ENCODE measurements around the gene B3GNT2. TPM values are rescaled to one million over a fixed set of nuclear protein-coding genes. Genes with fewer than 3 reads are reported as not detected.

Gene B3GNT2
- total and polyA plus RNA-seq, 7 donors = 12.3 to 25.8 (median 19.3) TPM

DNA sequence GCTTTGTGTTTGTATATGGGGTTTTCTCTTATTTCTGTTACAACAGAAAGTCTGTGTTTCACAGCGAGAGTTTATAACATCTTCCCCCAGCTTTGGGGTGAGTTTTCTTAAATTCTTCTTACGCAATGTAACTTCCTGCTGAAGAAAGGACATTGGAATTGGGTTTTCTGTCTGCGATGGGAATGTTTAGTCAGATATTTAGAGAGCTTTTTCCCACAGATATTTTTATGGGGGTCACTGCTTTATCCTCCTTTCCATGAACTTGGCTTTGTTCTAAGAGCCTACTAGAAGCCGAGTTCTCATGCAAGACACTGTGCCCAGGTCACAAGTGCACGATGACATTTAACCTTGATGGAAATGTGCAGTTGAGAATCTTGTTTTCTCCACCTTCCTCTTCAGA is 22.1 kb downstream of the B3GNT2 start:
- TF ChIP-seq EP300 (IDR thresholded peaks at IDR 0.05) (no peak), POLR2AphosphoS5 (IDR thresholded peaks at IDR 0.05) (no peak), POLR2A (IDR thresholded peaks at IDR 0.05) (no peak)
- TF ChIP-seq, protein P1, sequence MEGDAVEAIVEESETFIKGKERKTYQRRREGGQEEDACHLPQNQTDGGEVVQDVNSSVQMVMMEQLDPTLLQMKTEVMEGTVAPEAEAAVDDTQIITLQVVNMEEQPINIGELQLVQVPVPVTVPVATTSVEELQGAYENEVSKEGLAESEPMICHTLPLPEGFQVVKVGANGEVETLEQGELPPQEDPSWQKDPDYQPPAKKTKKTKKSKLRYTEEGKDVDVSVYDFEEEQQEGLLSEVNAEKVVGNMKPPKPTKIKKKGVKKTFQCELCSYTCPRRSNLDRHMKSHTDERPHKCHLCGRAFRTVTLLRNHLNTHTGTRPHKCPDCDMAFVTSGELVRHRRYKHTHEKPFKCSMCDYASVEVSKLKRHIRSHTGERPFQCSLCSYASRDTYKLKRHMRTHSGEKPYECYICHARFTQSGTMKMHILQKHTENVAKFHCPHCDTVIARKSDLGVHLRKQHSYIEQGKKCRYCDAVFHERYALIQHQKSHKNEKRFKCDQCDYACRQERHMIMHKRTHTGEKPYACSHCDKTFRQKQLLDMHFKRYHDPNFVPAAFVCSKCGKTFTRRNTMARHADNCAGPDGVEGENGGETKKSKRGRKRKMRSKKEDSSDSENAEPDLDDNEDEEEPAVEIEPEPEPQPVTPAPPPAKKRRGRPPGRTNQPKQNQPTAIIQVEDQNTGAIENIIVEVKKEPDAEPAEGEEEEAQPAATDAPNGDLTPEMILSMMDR (IDR thresholded peaks at IDR 0.05) = no peak
- Histone ChIP-seq H3K9me3 (no peaks in the 10 kb centered on the region), H3K36me3 (peaks cover 0 to 7% (median 0%) of the 10 kb centered on the region in 4 donors), H3K4me3 (no peak overlapping the region), H3K27ac (peak overlapping the region in 2 of 4 donors; percentile 25 to 47), H3K27me3 (no peaks in the 10 kb centered on the region), H3K4me1 (peaks cover 0 to 80% (median 54%) of the 10 kb centered on the region in 4 donors)
- intact Hi-C loops (cut with DNase I) = no loop called here
- DNase-seq = no peak
- WGBS, 2 donors = 85 to 86% methylated on average over 5 of the region's 5 CpGs

DNA sequence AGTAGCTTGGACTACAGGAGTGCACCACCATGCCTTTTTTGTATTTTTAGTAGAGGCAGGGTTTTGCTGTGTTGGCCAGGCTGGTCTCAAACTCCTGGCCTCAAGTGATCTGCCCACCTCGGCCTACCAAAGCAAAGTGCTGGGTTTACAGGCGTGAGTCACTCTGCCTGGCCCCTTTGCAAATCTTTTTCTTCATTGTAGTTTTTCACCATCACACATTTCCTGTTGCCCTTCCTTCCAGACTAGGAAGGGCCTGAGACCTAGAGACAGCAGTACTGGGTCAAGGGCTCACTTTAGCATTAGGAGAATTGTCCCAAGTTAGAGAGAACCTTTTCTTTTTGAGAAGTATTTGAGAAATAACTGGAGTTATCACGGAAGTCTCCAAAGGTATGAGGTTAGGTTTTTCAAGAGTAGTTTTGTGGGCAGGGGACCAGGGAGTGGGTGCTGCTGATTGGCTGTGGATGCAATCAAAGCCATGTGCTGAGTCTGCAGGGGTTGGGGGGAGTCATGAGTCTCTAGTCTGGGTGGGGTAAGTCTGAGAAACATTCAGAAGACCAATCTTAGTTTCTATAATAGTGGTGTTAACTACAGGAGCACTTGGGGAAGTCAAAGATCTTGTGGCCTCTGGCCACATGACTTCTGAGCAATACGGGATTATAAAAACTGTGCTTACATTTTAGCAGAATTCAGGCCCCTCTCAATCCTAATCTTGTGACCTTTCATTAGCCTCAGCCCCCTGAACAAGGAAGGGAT is 23.7 kb downstream of the B3GNT2 start:
- peaks cover 0 to 65% (median 51%) of the 10 kb centered on the region in 4 donors for H3K4me1 ChIP-seq
- H3K27me3 ChIP-seq = no peaks in the 10 kb centered on the region
- no peak for DNase-seq
- TF ChIP-seq POLR2A (IDR thresholded peaks at IDR 0.05) = no peak
- TF ChIP-seq, protein P1 (IDR thresholded peaks at IDR 0.05) = no peak
- TF ChIP-seq EP300 (IDR thresholded peaks at IDR 0.05) = no peak
- TF ChIP-seq POLR2AphosphoS5 (IDR thresholded peaks at IDR 0.05) = no peak
- no peaks in the 10 kb centered on the region for H3K9me3 ChIP-seq
- no peak overlapping the region for H3K4me3 ChIP-seq
- intact Hi-C loops (cut with DNase I) = no loop called here
- H3K36me3 ChIP-seq = peaks cover 0 to 13% (median 0%) of the 10 kb centered on the region in 4 donors
- 76 to 82% methylated on average over 4 of the region's 4 CpGs for WGBS, 2 donors
- peak overlapping the region in 2 of 4 donors; percentile 39 to 44 for H3K27ac ChIP-seq

DNA sequence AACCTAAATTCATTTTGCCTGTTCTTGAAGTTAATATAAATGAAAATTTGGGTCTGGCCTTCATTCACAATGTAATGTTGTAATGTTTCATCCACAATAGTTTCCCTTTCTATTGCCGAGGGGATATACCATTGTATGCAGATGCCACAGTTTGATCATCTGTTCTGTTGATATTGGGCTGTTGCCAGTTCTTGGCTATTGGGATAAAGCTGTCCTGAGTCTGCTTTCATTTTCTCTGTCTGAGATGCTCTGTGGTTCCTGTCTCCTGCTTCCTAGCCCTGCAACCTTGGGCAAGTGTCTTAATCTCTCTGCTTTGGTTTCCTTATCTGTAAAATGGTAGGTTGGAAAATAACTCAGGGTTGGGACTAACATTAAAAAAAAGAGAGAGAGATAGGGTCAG is 25.2 kb downstream of the B3GNT2 start:
- Histone ChIP-seq H3K27me3 (no peaks in the 10 kb centered on the region), H3K4me1 (peaks cover 0 to 50% (median 36%) of the 10 kb centered on the region in 4 donors), H3K9me3 (no peaks in the 10 kb centered on the region), H3K36me3 (peaks cover 0 to 24% (median 5%) of the 10 kb centered on the region in 4 donors), H3K4me3 (no peak overlapping the region), H3K27ac (peak overlapping the region in 1 of 4 donors; percentile 13)
- intact Hi-C loops (cut with DNase I) = no loop called here
- no peak for DNase-seq
- 11 to 39% methylated on average over 1 of the region's 1 CpG for WGBS, 2 donors
- TF ChIP-seq POLR2AphosphoS5 (IDR thresholded peaks at IDR 0.05) = no peak
- no peak for TF ChIP-seq POLR2A (IDR thresholded peaks at IDR 0.05)
- TF ChIP-seq, protein P1 (IDR thresholded peaks at IDR 0.05) = no peak
- TF ChIP-seq EP300 (IDR thresholded peaks at IDR 0.05) = no peak

DNA sequence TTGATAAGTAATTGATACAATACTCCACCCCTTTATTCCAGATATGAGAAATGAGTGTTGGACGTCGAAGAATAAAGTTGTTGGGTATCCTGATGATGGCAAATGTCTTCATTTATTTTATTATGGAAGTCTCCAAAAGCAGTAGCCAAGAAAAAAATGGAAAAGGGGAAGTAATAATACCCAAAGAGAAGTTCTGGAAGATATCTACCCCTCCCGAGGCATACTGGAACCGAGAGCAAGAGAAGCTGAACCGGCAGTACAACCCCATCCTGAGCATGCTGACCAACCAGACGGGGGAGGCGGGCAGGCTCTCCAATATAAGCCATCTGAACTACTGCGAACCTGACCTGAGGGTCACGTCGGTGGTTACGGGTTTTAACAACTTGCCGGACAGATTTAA is 26.3 kb downstream of the B3GNT2 start:
- intact Hi-C loops (cut with DNase I) = no loop called here
- H3K9me3 ChIP-seq = no peaks in the 10 kb centered on the region
- no peak overlapping the region for H3K4me3 ChIP-seq
- H3K36me3 ChIP-seq = peaks cover 0 to 24% (median 5%) of the 10 kb centered on the region in 4 donors
- H3K27me3 ChIP-seq = no peaks in the 10 kb centered on the region
- TF ChIP-seq EP300 (IDR thresholded peaks at IDR 0.05) (no peak), POLR2A (IDR thresholded peaks at IDR 0.05) (no peak), POLR2AphosphoS5 (IDR thresholded peaks at IDR 0.05) (no peak)
- TF ChIP-seq, protein P1 (IDR thresholded peaks at IDR 0.05) = no peak
- H3K4me1 ChIP-seq = peaks cover 0 to 40% (median 25%) of the 10 kb centered on the region in 4 donors
- DNase-seq = no peak
- no peak overlapping the region for H3K27ac ChIP-seq
- WGBS, 2 donors = 94 to 95% methylated on average over 12 of the region's 12 CpGs
